Peyer's patch (tissue), 4 donors: Measurements from ENCODE around the gene GAN. TPM values are rescaled to one million over a fixed set of nuclear protein-coding genes. Genes with fewer than 3 reads are reported as not detected.

Source experiments
- DNase-seq, 3 donors: peaks; one replicate each; pipeline ENCODE4 v3.0.0-alpha.2; 2017 to 2019
- H3K27ac ChIP-seq, 4 donors: fragments of 200-600 bp; sonication (generic); one replicate each; pipeline ENCODE4 v1.5.1; 2016 to 2019
- H3K27me3 ChIP-seq, 2 donors: fragments of 200-600 bp; sonication (generic); one replicate each; pipeline ENCODE4 v1.5.1; 2019
- H3K36me3 ChIP-seq, 3 donors: fragments of 200-600 bp; sonication (generic); one replicate each; pipeline ENCODE4 v1.5.1; 2016 to 2019
- H3K4me1 ChIP-seq, 4 donors: fragments of 200-600 bp; sonication (generic); one replicate each; pipeline ENCODE4 v1.5.1; 2016 to 2019
- H3K4me3 ChIP-seq, 4 donors: fragments of 200-600 bp; sonication (generic); 1 replicate in 3 of 4; 2 replicates in 1 of 4; pipeline ENCODE4 v1.5.1; 2016 to 2019; ENCODE audit warnings: mild to moderate bottlenecking in 1 of 4
- H3K9me3 ChIP-seq, 4 donors: fragments of 200-600 bp; sonication (generic); one replicate each; pipeline ENCODE4 v1.5.1; 2016 to 2019; ENCODE audit warnings: mild to moderate bottlenecking in 1 of 4
- CTCF ChIP-seq, 6 experiments: fragments of 450-650 bp in 4 of 6; fragments of 200-600 bp in 2 of 6; sonication (generic) in 1 of 6; IDR thresholded peaks; one replicate each; pipeline ENCODE4 v1.5.1; 2017 to 2019; ENCODE audit warnings: antibody characterized with exemption in 6 of 6, mild to moderate bottlenecking in 3 of 6, moderate library complexity in 1 of 6
- POLR2A ChIP-seq, 2 donors: fragments of 450-650 bp; IDR thresholded peaks; one replicate each; pipeline ENCODE4 v1.5.1; 2017; ENCODE audit warnings: antibody characterized with exemption in 2 of 2, mild to moderate bottlenecking in 2 of 2, moderate library complexity in 2 of 2
- total RNA-seq, 4 donors: library from RNA; depleted of rRNA; stranded (reverse); fragments of >200 nt; gene quantifications; one replicate each; pipeline ENCODE4 v1.1.0, GENCODE V29; 2016

The GAN gene
- total RNA-seq, 4 donors from 2014 or later, result 7.4 to 15.2 (median 11.9) TPM

GRCh38 chr16:81358860-81359259 is 44.1 kb downstream of the GAN start:
- Histone ChIP-seq H3K36me3 (peaks cover 0 to 60% (median 0%) of the 10 kb centered on the region in 3 donors), H3K4me3 (no peak overlapping the region), H3K4me1 (no peaks in the 10 kb centered on the region), H3K27ac (no peak overlapping the region), H3K27me3 (no peaks in the 10 kb centered on the region), H3K9me3 (no peaks in the 10 kb centered on the region)
- TF ChIP-seq POLR2A (IDR thresholded peaks at IDR 0.05), result no peak
- no peak for TF ChIP-seq CTCF (IDR thresholded peaks at IDR 0.05)
- no peak for DNase-seq

- Histone ChIP-seq H3K27me3 (no peaks in the 10 kb centered on the region), H3K4me3 (no peak overlapping the region), H3K36me3 (peaks cover 0 to 65% (median 0%) of the 10 kb centered on the region in 3 donors), H3K9me3 (no peaks in the 10 kb centered on the region), H3K4me1 (no peaks in the 10 kb centered on the region), H3K27ac (no peak overlapping the region)
- no peak for DNase-seq
- TF ChIP-seq POLR2A (IDR thresholded peaks at IDR 0.05), result no peak
- TF ChIP-seq CTCF (IDR thresholded peaks at IDR 0.05), result no peak
Observed at GRCh38 chr16:81360135-81360534, 45.4 kb downstream of the GAN start.

GRCh38 chr16:81365731-81366130 is 51.0 kb downstream of the GAN start:
- Histone ChIP-seq H3K27me3 (no peaks in the 10 kb centered on the region), H3K27ac (no peak overlapping the region), H3K4me1 (no peaks in the 10 kb centered on the region), H3K4me3 (no peak overlapping the region), H3K36me3 (peaks cover 0 to 72% (median 0%) of the 10 kb centered on the region in 3 donors), H3K9me3 (no peaks in the 10 kb centered on the region)
- no peak for DNase-seq
- no peak for TF ChIP-seq POLR2A (IDR thresholded peaks at IDR 0.05)
- TF ChIP-seq CTCF (IDR thresholded peaks at IDR 0.05), result no peak

- TF ChIP-seq CTCF (IDR thresholded peaks at IDR 0.05) (peak; percentile 23 to 87 (median 84)), POLR2A (IDR thresholded peaks at IDR 0.05) (no peak)
- no peak overlapping the region for H3K4me3 ChIP-seq
- peaks cover 0 to 65% (median 0%) of the 10 kb centered on the region in 3 donors for H3K36me3 ChIP-seq
- H3K27me3 ChIP-seq, result no peaks in the 10 kb centered on the region
- H3K4me1 ChIP-seq, result no peaks in the 10 kb centered on the region
- no peaks in the 10 kb centered on the region for H3K9me3 ChIP-seq
- H3K27ac ChIP-seq, result no peak overlapping the region
- DNase-seq, result no peak
Observed at GRCh38 chr16:81366316-81366932, 51.7 kb downstream of the GAN start.

GRCh38 chr16:81367821-81368220 is 53.1 kb downstream of the GAN start:
- Histone ChIP-seq H3K27ac (no peak overlapping the region), H3K9me3 (no peaks in the 10 kb centered on the region), H3K4me1 (no peaks in the 10 kb centered on the region), H3K4me3 (no peak overlapping the region), H3K36me3 (peaks cover 0 to 56% (median 0%) of the 10 kb centered on the region in 3 donors), H3K27me3 (no peaks in the 10 kb centered on the region)
- DNase-seq, result no peak
- TF ChIP-seq POLR2A (IDR thresholded peaks at IDR 0.05) (no peak), CTCF (IDR thresholded peaks at IDR 0.05) (no peak)
